ENCODE data around the gene BCAS3.
"Not testable (repeated sequence)": the region's sequence is repeated elsewhere in the genome, so short reads cannot be mapped to it uniquely, and the experiment has no call there.

The BCAS3 gene

GRCh38 chr17:60857556-60858080 lies 180.0 kb downstream of the BCAS3 start:
- 100% methylated on average over 2 of the region's 6 CpGs for WGBS, 2 experiments (ENCODE audit: insufficient coverage in 2 of 2)

GRCh38 chr17:60862482-60862881 lies 184.8 kb downstream of the BCAS3 start:
- Histone ChIP-seq H3K36me3 (ENCODE audit: control insufficient read depth, insufficient read depth, low read length) (no peaks in the 10 kb centered on the region), H3K27ac (ENCODE audit: low read depth, low read length, severe bottlenecking) (no peak overlapping the region), H3K4me1 (ENCODE audit: control insufficient read depth, insufficient read depth, low read length, poor library complexity, severe bottlenecking) (peaks cover 6% of the 10 kb centered on the region), H3K9me3 (ENCODE audit: control insufficient read depth, low read length) (no peaks in the 10 kb centered on the region), H3K4me3 (ENCODE audit: extremely low read depth, insufficient read depth, low read length, poor library complexity, severe bottlenecking) (no peak overlapping the region)

More at GRCh38 chr17:60857556-60858080, 180.0 kb downstream of the BCAS3 start:
- no peak overlapping the region for H3K27ac ChIP-seq (ENCODE audit: low read depth, low read length, severe bottlenecking)
- H3K4me1 ChIP-seq (ENCODE audit: control insufficient read depth, insufficient read depth, low read length, poor library complexity, severe bottlenecking) = no peaks in the 10 kb centered on the region
- H3K36me3 ChIP-seq (ENCODE audit: control insufficient read depth, insufficient read depth, low read length) = no peaks in the 10 kb centered on the region
- H3K9me3 ChIP-seq (ENCODE audit: control insufficient read depth, low read length) = no peaks in the 10 kb centered on the region
- H3K4me3 ChIP-seq (ENCODE audit: extremely low read depth, insufficient read depth, low read length, poor library complexity, severe bottlenecking) = no peak overlapping the region

GRCh38 chr17:60863892-60864707 lies 186.4 kb downstream of the BCAS3 start:
- peaks cover 6% of the 10 kb centered on the region for H3K4me1 ChIP-seq (ENCODE audit: control insufficient read depth, insufficient read depth, low read length, poor library complexity, severe bottlenecking)
- H3K36me3 ChIP-seq (ENCODE audit: control insufficient read depth, insufficient read depth, low read length) = no peaks in the 10 kb centered on the region
- WGBS, 2 experiments (ENCODE audit: insufficient coverage in 2 of 2) = 89 to 93% methylated on average over 3 of the region's 4 CpGs
- H3K4me3 ChIP-seq (ENCODE audit: extremely low read depth, insufficient read depth, low read length, poor library complexity, severe bottlenecking) = no peak overlapping the region
- no peaks in the 10 kb centered on the region for H3K9me3 ChIP-seq (ENCODE audit: control insufficient read depth, low read length)
- no peak overlapping the region for H3K27ac ChIP-seq (ENCODE audit: low read depth, low read length, severe bottlenecking)

GRCh38 chr17:60864708-60865005 lies 187.0 kb downstream of the BCAS3 start:
- no peaks in the 10 kb centered on the region for H3K9me3 ChIP-seq (ENCODE audit: control insufficient read depth, low read length)
- H3K4me3 ChIP-seq (ENCODE audit: extremely low read depth, insufficient read depth, low read length, poor library complexity, severe bottlenecking) = no peak overlapping the region
- WGBS, 2 experiments (ENCODE audit: insufficient coverage in 2 of 2) = no CpG with 5 or more reads among the region's 2 CpGs
- no peak overlapping the region for H3K27ac ChIP-seq (ENCODE audit: low read depth, low read length, severe bottlenecking)
- H3K36me3 ChIP-seq (ENCODE audit: control insufficient read depth, insufficient read depth, low read length) = no peaks in the 10 kb centered on the region
- peaks cover 6% of the 10 kb centered on the region for H3K4me1 ChIP-seq (ENCODE audit: control insufficient read depth, insufficient read depth, low read length, poor library complexity, severe bottlenecking)

- no CpG with 5 or more reads among the region's 2 CpGs for WGBS, 2 experiments (ENCODE audit: insufficient coverage in 2 of 2)
- Histone ChIP-seq H3K4me1 (ENCODE audit: control insufficient read depth, insufficient read depth, low read length, poor library complexity, severe bottlenecking) (no peaks in the 10 kb centered on the region), H3K4me3 (ENCODE audit: extremely low read depth, insufficient read depth, low read length, poor library complexity, severe bottlenecking) (no peak overlapping the region), H3K27ac (ENCODE audit: low read depth, low read length, severe bottlenecking) (no peak overlapping the region), H3K36me3 (ENCODE audit: control insufficient read depth, insufficient read depth, low read length) (no peaks in the 10 kb centered on the region), H3K9me3 (ENCODE audit: control insufficient read depth, low read length) (no peaks in the 10 kb centered on the region)
Observed at GRCh38 chr17:60874772-60875171, 197.1 kb downstream of the BCAS3 start.

GRCh38 chr17:60886731-60887613 lies 209.3 kb downstream of the BCAS3 start:
- H3K27ac ChIP-seq (ENCODE audit: low read depth, low read length, severe bottlenecking); H3K9me3 ChIP-seq (ENCODE audit: control insufficient read depth, low read length); H3K4me1 ChIP-seq (ENCODE audit: control insufficient read depth, insufficient read depth, low read length, poor library complexity, severe bottlenecking); H3K36me3 ChIP-seq (ENCODE audit: control insufficient read depth, insufficient read depth, low read length); H3K4me3 ChIP-seq (ENCODE audit: extremely low read depth, insufficient read depth, low read length, poor library complexity, severe bottlenecking): not testable (repeated sequence)
- 37 to 80% methylated on average over 1 to 7 of the region's 39 CpGs for WGBS, 2 experiments (ENCODE audit: insufficient coverage in 2 of 2)

GRCh38 chr17:60887614-60888028 lies 210.0 kb downstream of the BCAS3 start:
- no peaks in the 10 kb centered on the region for H3K4me1 ChIP-seq (ENCODE audit: control insufficient read depth, insufficient read depth, low read length, poor library complexity, severe bottlenecking)
- H3K36me3 ChIP-seq (ENCODE audit: control insufficient read depth, insufficient read depth, low read length) = no peaks in the 10 kb centered on the region
- H3K9me3 ChIP-seq (ENCODE audit: control insufficient read depth, low read length) = no peaks in the 10 kb centered on the region
- H3K27ac ChIP-seq (ENCODE audit: low read depth, low read length, severe bottlenecking) = no peak overlapping the region
- H3K4me3 ChIP-seq (ENCODE audit: extremely low read depth, insufficient read depth, low read length, poor library complexity, severe bottlenecking) = no peak overlapping the region

GRCh38 chr17:60888812-60889709 lies 211.4 kb downstream of the BCAS3 start:
- Histone ChIP-seq H3K36me3 (ENCODE audit: control insufficient read depth, insufficient read depth, low read length) (no peaks in the 10 kb centered on the region), H3K4me3 (ENCODE audit: extremely low read depth, insufficient read depth, low read length, poor library complexity, severe bottlenecking) (no peak overlapping the region), H3K9me3 (ENCODE audit: control insufficient read depth, low read length) (no peaks in the 10 kb centered on the region), H3K4me1 (ENCODE audit: control insufficient read depth, insufficient read depth, low read length, poor library complexity, severe bottlenecking) (no peaks in the 10 kb centered on the region), H3K27ac (ENCODE audit: low read depth, low read length, severe bottlenecking) (no peak overlapping the region)
- WGBS, 2 experiments (ENCODE audit: insufficient coverage in 2 of 2) = 100% methylated on average over 1 of the region's 5 CpGs; no CpG with 5 or more reads in 1 of the 2 experiments

GRCh38 chr17:60891149-60891548 lies 213.5 kb downstream of the BCAS3 start:
- no peaks in the 10 kb centered on the region for H3K4me1 ChIP-seq (ENCODE audit: control insufficient read depth, insufficient read depth, low read length, poor library complexity, severe bottlenecking)
- no peak overlapping the region for H3K4me3 ChIP-seq (ENCODE audit: extremely low read depth, insufficient read depth, low read length, poor library complexity, severe bottlenecking)
- no peaks in the 10 kb centered on the region for H3K9me3 ChIP-seq (ENCODE audit: control insufficient read depth, low read length)
- H3K27ac ChIP-seq (ENCODE audit: low read depth, low read length, severe bottlenecking) = no peak overlapping the region
- 80% methylated on average over 1 of the region's 2 CpGs; no CpG with 5 or more reads in 1 of the 2 experiments for WGBS, 2 experiments (ENCODE audit: insufficient coverage in 2 of 2)
- no peaks in the 10 kb centered on the region for H3K36me3 ChIP-seq (ENCODE audit: control insufficient read depth, insufficient read depth, low read length)

- WGBS, 2 experiments (ENCODE audit: insufficient coverage in 2 of 2) = 82 to 100% methylated on average over 2 to 3 of the region's 5 CpGs
- Histone ChIP-seq H3K4me3 (ENCODE audit: extremely low read depth, insufficient read depth, low read length, poor library complexity, severe bottlenecking) (no peak overlapping the region), H3K4me1 (ENCODE audit: control insufficient read depth, insufficient read depth, low read length, poor library complexity, severe bottlenecking) (no peaks in the 10 kb centered on the region), H3K9me3 (ENCODE audit: control insufficient read depth, low read length) (peaks cover 3% of the 10 kb centered on the region), H3K27ac (ENCODE audit: low read depth, low read length, severe bottlenecking) (no peak overlapping the region), H3K36me3 (ENCODE audit: control insufficient read depth, insufficient read depth, low read length) (no peaks in the 10 kb centered on the region)
Observed at GRCh38 chr17:60893475-60893874, 215.8 kb downstream of the BCAS3 start.

Measured in mesodermal cell (in vitro differentiated cells).